ENCODE measurements around the gene VPS37C. TPM values are rescaled to one million over a fixed set of nuclear protein-coding genes. Genes with fewer than 3 reads are reported as not detected.

The VPS37C gene
- total RNA-seq, 1 experiment from 2014 or later, result 24.0 TPM

Other genes starting within 250 kb of the VPS37C start
- gene TMEM109, start 247.3 kb downstream of the VPS37C start, total RNA-seq (2021; ENCODE audit: unreplicated experiment), result 91.8 TPM
- 154 TPM for gene TMEM132A, start 237.0 kb downstream of the VPS37C start, total RNA-seq (2021; ENCODE audit: unreplicated experiment)
- 8.7 TPM for gene SLC15A3, start 209.2 kb downstream of the VPS37C start, total RNA-seq (2021; ENCODE audit: unreplicated experiment)
- 1.1 TPM for gene CD6, start 189.7 kb downstream of the VPS37C start, total RNA-seq (2021; ENCODE audit: unreplicated experiment)
- 0.28 TPM for gene CD5, start 58.9 kb downstream of the VPS37C start, total RNA-seq (2021; ENCODE audit: unreplicated experiment)
- gene PGA3, start 42.1 kb upstream of the VPS37C start, total RNA-seq (2021; ENCODE audit: unreplicated experiment), result not detected
- gene PGA4, start 60.9 kb upstream of the VPS37C start, total RNA-seq (2021; ENCODE audit: unreplicated experiment), result not detected
- gene PGA5, start 79.7 kb upstream of the VPS37C start, total RNA-seq (2021; ENCODE audit: unreplicated experiment), result not detected
- 0.51 TPM for gene VWCE, start 133.9 kb upstream of the VPS37C start, total RNA-seq (2021; ENCODE audit: unreplicated experiment)
- gene DDB1, start 171.7 kb upstream of the VPS37C start, total RNA-seq (2021; ENCODE audit: unreplicated experiment), result 217 TPM
- gene TKFC, start 171.8 kb upstream of the VPS37C start, total RNA-seq (2021; ENCODE audit: unreplicated experiment), result 79.6 TPM
- gene CYB561A3, start 200.5 kb upstream of the VPS37C start, total RNA-seq (2021; ENCODE audit: unreplicated experiment), result 80.3 TPM
- 86.6 TPM for gene TMEM138, start 200.9 kb upstream of the VPS37C start, total RNA-seq (2021; ENCODE audit: unreplicated experiment)
- 11.7 TPM for gene TMEM216, start 231.2 kb upstream of the VPS37C start, total RNA-seq (2021; ENCODE audit: unreplicated experiment)